ENCODE data around the gene KIF1B. TPM values are rescaled to one million over a fixed set of nuclear protein-coding genes. Genes with fewer than 3 reads are reported as not detected.

Gene KIF1B, protein sequence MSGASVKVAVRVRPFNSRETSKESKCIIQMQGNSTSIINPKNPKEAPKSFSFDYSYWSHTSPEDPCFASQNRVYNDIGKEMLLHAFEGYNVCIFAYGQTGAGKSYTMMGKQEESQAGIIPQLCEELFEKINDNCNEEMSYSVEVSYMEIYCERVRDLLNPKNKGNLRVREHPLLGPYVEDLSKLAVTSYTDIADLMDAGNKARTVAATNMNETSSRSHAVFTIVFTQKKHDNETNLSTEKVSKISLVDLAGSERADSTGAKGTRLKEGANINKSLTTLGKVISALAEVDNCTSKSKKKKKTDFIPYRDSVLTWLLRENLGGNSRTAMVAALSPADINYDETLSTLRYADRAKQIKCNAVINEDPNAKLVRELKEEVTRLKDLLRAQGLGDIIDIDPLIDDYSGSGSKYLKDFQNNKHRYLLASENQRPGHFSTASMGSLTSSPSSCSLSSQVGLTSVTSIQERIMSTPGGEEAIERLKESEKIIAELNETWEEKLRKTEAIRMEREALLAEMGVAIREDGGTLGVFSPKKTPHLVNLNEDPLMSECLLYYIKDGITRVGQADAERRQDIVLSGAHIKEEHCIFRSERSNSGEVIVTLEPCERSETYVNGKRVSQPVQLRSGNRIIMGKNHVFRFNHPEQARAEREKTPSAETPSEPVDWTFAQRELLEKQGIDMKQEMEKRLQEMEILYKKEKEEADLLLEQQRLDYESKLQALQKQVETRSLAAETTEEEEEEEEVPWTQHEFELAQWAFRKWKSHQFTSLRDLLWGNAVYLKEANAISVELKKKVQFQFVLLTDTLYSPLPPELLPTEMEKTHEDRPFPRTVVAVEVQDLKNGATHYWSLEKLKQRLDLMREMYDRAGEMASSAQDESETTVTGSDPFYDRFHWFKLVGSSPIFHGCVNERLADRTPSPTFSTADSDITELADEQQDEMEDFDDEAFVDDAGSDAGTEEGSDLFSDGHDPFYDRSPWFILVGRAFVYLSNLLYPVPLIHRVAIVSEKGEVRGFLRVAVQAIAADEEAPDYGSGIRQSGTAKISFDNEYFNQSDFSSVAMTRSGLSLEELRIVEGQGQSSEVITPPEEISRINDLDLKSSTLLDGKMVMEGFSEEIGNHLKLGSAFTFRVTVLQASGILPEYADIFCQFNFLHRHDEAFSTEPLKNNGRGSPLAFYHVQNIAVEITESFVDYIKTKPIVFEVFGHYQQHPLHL (N-terminal part only)
- 10 to 100 TPM; 63.1 to 83.8 (median 71.2) TPM for total RNA-seq

DNA sequence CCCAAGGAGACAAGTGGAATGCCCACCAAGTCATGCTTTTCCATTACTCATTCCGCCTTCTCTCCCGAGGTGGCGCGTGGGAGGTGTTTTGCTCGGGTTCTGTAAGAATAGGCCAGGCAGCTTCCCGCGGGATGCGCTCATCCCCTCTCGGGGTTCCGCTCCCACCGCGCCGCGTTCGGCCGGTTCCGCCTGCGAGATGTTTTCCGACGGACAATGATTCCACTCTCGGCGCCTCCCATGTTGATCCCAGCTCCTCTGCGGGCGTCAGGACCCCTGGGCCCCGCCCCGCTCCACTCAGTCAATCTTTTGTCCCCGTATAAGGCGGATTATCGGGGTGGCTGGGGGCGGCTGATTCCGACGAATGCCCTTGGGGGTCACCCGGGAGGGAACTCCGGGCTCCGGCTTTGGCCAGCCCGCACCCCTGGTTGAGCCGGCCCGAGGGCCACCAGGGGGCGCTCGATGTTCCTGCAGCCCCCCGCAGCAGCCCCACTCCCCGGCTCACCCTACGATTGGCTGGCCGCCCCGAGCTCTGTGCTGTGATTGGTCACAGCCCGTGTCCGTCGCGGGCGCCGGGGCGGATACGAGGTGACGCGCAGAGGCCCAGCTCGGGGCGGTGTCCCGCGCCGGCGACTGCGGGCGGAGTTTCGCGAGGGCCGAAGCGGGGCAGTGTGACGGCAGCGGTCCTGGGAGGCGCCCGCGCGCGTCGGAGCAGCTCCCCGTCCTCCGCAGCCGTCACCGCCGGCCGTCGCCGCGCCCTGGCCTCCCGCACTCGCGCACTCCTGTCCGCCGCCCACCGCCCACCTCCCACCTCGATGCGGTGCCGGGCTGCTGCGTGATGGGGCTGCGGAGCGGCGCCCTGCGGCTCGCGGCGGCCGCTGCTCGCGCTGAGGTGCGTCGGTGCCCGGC lies at the start of gene KIF1B:
TSS of gene KIF1B (plus strand) at position 666 of the 906 bp plus-strand sequence. CDS start 21,759 bp downstream, outside the sequence.
- Histone ChIP-seq H3K4me1 (peaks cover 6 to 43% (median 17%) of the 10 kb centered on the region in 3 donors), H3K4me3 (peak within 1 kb of the TSS; percentile 85 to 99), H3K36me3 (no peaks in the 10 kb centered on the region), H3K27me3 (no peaks in the 10 kb centered on the region), H3K27ac (peak within 1 kb of the TSS; percentile 98 to 100 (median 100)), H3K9me3 (no peaks in the 10 kb centered on the region)
- TF ChIP-seq POLR2A (IDR thresholded peaks at IDR 0.05), result peak; percentile 99 to 100
- TF ChIP-seq, protein P1, sequence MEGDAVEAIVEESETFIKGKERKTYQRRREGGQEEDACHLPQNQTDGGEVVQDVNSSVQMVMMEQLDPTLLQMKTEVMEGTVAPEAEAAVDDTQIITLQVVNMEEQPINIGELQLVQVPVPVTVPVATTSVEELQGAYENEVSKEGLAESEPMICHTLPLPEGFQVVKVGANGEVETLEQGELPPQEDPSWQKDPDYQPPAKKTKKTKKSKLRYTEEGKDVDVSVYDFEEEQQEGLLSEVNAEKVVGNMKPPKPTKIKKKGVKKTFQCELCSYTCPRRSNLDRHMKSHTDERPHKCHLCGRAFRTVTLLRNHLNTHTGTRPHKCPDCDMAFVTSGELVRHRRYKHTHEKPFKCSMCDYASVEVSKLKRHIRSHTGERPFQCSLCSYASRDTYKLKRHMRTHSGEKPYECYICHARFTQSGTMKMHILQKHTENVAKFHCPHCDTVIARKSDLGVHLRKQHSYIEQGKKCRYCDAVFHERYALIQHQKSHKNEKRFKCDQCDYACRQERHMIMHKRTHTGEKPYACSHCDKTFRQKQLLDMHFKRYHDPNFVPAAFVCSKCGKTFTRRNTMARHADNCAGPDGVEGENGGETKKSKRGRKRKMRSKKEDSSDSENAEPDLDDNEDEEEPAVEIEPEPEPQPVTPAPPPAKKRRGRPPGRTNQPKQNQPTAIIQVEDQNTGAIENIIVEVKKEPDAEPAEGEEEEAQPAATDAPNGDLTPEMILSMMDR (IDR thresholded peaks at IDR 0.05), result peak; percentile 97 to 99 (median 98)
- TF ChIP-seq POLR2AphosphoS5 (IDR thresholded peaks at IDR 0.05), result peak; percentile 92
- no peak for TF ChIP-seq EP300 (IDR thresholded peaks at IDR 0.05)
- peak; percentile 97 for ATAC-seq
- 0% methylated on average over 2 of the region's 107 CpGs; no CpG with 5 or more reads in 1 of the 2 donors for WGBS, 2 donors (ENCODE audit: low coverage in 1 of 2)

DNA sequence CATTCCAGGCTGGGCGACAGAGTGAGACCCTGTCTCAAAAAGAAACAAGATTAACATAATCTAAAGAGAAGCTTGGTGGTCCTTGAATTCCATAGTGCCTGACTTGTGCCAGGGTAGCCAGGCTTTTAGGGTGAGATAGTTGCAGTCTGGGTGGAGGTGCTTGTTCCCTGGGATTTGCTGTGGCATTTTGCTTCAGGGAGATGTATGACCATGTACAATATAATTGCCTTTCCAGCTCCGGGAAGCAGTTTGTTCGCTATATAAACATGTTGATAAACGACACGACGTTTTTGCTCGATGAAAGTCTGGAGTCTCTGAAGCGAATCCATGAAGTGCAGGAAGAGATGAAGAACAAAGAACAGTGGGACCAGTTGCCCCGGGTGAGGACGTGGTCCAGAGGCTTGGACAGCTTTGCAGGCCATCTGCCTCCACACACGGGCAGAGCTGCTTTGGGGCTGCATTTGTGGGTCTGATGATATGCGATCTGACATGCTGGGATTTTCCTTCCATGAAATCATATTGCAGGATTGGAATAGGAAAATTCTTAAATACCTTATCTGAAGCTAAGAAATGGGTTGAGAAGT lies 49.4 kb upstream of the KIF1B start:
- H3K27me3 ChIP-seq, result no peaks in the 10 kb centered on the region
- H3K36me3 ChIP-seq, result peaks cover 0 to 82% of the 10 kb centered on the region in 2 donors
- no peak for ATAC-seq
- H3K9me3 ChIP-seq, result no peaks in the 10 kb centered on the region
- H3K4me3 ChIP-seq, result no peak overlapping the region
- H3K4me1 ChIP-seq, result peaks cover 0 to 26% (median 3%) of the 10 kb centered on the region in 3 donors
- peak overlapping the region; percentile 52 to 81 (median 78) for H3K27ac ChIP-seq
- 16 to 31% methylated on average over 2 to 12 of the region's 12 CpGs for WGBS, 2 donors (ENCODE audit: low coverage in 1 of 2)
- no peak for TF ChIP-seq POLR2A (IDR thresholded peaks at IDR 0.05)
- TF ChIP-seq POLR2AphosphoS5 (IDR thresholded peaks at IDR 0.05), result peak; percentile 46

DNA sequence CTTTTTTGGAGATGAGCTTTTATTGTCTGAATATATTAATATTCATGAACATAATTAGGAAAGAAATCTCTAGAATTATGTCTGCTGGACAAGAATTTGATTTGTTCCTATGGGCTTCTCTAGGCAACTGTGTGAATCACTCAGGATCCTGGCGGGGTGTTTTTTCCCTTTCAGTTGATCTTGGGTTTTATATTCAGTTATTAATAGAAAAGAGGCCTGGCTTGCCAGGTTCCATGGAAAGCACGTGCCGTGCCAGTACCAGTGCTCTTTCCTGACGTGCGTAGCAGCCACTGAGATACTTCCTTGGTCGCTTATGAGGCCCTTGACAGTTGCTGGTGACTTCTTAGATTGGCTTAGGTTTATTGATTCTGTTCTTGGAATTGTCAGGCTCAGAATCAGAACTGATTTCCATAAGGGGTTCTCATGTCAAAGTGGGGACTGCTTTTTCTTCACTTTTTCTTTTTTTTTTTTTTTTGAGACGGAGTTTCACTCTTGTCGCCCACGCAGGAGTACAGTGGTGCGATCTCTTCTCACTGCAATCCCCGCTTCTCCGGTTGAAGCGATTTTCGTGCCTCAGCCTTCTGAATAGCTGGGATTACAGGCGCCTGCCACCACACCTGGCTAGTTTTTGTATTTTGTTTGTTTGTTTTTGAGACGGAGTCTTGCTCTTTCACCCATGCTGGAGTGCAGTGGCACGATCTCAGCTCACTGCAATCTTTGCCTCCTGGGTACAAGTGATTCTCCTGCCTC lies 48.7 kb upstream of the KIF1B start:
- TF ChIP-seq EP300 (IDR thresholded peaks at IDR 0.05) (no peak), POLR2AphosphoS5 (IDR thresholded peaks at IDR 0.05) (peak; percentile 72)
- peak overlapping the region; percentile 52 to 81 (median 78) for H3K27ac ChIP-seq
- 57 to 67% methylated on average over 3 to 17 of the region's 17 CpGs for WGBS, 2 donors (ENCODE audit: low coverage in 1 of 2)
- H3K36me3 ChIP-seq, result peaks cover 0 to 85% of the 10 kb centered on the region in 2 donors
- H3K9me3 ChIP-seq, result no peaks in the 10 kb centered on the region
- H3K4me3 ChIP-seq, result no peak overlapping the region
- peaks cover 0 to 26% (median 3%) of the 10 kb centered on the region in 3 donors for H3K4me1 ChIP-seq
- peak; percentile 74 for ATAC-seq
- no peaks in the 10 kb centered on the region for H3K27me3 ChIP-seq

DNA sequence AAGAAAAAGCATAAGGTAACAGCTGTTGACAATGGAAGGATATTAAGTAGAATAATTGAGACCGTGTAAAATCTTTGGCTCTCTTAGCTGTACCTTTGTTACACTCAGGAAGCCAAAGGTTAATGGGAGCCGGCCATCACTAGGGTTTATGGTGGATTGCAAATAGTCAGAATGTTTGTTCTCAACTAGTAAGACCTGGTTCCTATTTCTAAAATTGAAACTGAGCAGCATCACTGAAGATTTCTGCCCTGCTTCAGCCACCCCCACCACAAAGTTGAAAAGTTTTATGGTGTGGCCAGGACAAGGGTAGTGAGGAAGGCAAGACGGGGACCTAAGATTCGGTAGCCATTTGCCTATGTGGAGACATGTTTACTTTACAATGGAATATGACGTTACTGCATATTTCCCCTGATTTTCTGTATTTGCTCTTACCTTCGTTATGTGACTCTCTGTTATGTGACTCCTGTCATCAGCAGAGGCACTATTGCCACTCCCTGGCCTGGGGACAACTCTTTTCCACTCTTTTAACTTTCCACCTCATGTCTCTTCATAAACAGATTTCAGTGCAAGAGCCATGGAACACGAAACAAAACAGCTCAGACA lies 41.4 kb upstream of the KIF1B start:
- Histone ChIP-seq H3K9me3 (no peaks in the 10 kb centered on the region), H3K4me3 (no peak overlapping the region), H3K27me3 (no peaks in the 10 kb centered on the region), H3K36me3 (peaks cover 0 to 99% of the 10 kb centered on the region in 2 donors), H3K27ac (no peak overlapping the region), H3K4me1 (no peaks in the 10 kb centered on the region)
- TF ChIP-seq EP300 (IDR thresholded peaks at IDR 0.05) (no peak), POLR2AphosphoS5 (IDR thresholded peaks at IDR 0.05) (no peak), POLR2A (IDR thresholded peaks at IDR 0.05) (no peak)
- TF ChIP-seq, protein P1 (IDR thresholded peaks at IDR 0.05), result no peak
- WGBS, 2 donors (ENCODE audit: low coverage in 1 of 2), result 73 to 98% methylated on average over 6 to 7 of the region's 7 CpGs
- no peak for ATAC-seq

All from gastroesophageal sphincter (tissue), 4 donors.